Embryonic facial prominence (tissue), 1 donor: ENCODE measurements around the gene GNG12.
"Not testable (repeated sequence)": the region's sequence is repeated elsewhere in the genome, so short reads cannot be mapped to it uniquely, and the experiment has no call there.

ENCODE experiments used
- DNase-seq: peaks from one replicate; pipeline ENCODE4 v3.0.0-alpha.2; 2016; ENCODE audit errors: extremely low spot score

The GNG12 gene

DNA sequence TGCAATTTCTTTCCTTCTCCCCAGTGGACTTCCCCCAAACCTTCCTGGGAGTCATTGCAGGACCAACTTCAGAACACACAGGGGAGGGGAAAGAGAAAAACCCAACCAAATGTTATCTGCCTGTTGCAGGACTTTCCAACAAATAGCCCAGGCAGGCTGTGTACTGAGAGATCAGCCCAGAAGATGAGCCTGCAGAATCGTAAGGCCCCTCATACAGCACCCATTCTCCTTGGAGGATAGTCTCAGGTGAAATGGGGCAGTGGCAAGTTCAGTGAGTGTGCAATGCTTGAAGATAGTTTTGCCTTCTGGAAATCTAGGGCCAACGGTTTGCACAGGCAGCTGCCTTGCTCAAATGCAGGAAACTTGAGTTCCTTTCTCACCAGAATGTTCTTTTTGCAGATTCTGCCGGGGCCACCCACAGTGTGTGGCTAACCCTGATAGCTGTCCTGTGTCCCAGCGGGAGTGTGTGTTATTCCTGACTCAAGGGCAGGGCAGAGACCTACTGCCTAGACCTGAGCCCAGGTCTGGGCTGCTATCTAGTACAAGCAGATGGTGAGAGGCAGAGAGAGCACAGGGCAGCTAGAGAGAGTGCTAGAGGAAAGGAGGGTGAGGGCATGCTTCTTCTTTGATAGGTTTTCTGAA is 99.5 kb downstream of the GNG12 start:
- DNase-seq, result no peak

DNA sequence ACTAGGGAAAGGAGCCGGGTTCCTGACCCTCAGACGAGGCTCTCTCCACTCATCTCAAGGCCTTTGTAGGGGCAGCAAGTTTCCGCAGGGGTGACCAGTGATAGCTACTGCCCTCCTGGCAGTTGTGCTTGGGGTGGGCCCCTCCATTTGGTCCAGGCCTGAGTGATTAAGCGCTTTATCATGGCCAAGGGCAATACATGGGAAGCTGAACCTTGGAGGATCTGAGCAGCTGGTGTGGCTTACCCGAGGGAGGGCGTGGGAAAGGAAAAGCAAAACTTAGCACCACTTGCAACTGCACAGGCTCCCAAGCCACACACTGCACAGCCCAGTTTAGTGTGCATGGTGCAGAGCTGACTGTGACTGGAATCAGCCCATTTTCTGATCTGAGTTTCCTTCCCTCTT is 100.5 kb downstream of the GNG12 start:
- DNase-seq, result no peak

DNA sequence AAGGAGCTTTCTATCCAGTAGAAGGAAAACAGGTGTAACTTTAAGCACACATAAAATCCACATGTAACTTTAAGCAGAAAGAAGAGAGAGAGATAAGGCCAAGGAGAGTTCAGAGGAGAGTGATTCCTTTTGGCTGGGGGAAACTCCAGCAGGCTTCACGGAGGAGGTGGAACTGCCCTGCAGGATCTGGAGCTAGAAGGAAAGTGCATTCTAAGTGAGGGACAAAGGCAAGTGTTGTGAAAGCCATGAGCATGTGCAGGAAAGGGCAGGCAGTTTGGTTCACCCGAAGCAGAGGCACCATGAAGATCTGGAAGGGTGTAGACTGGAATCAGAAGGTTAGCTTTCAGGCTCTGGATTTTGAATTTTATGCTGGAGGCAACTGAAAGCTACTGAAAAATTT is 101.9 kb downstream of the GNG12 start:
- no peak for DNase-seq

DNA sequence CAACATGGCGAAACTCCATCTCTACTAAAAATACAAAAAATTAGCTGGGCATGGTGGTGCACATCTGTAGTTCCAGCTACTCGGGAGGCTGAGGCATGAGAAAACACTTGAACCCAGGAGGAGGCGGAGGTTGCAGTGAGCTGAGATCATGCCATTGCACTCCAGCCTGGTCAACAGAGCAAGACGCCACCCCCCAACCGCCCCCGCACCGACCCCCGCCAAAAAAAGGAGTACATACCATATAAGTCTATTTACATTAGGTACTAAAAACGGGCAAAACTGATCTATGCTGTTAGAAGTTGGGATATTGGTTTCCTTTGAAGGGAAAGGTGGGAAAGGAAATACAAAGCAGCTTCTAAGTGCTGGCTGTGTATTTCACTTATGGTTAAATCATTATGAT is 103.0 kb downstream of the GNG12 start:
- DNase-seq, result not testable (repeated sequence)

DNA sequence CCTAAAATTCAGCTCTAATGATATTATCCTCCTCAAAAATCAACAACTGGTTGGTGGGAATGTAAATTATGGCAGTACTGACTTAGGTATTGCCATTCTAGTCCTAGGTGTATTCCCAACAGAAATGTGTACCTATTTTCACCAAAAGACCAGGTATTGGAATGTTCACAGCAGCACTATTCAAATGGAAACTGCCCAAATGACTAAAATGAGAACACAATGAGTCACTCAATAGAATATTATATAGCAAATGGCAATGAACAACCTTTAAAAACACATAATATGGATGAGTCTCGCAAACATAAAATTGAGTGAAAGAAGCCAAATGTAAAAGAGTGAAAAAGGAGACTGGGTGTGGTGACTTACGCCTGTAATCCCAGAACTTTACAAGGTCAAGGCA is 103.4 kb downstream of the GNG12 start:
- no peak for DNase-seq

DNA sequence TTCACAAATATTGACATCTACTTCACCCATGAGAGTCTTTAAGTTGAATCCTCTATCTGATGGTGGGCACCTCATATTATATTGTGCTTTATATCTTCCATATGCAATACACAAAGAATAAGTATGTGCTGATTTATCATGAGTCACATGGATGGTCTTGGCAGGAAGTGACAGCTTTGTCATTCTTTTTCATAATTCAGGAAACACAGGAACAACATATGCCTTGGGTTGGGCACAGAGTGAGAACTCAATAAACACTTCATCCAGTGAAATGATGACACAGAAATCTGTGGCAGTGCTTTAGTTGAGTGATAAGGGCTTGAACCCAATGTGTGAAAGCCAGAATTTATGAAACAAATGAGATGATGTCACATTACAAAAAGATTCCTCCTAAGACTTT is 107.0 kb downstream of the GNG12 start:
- DNase-seq, result no peak

DNA sequence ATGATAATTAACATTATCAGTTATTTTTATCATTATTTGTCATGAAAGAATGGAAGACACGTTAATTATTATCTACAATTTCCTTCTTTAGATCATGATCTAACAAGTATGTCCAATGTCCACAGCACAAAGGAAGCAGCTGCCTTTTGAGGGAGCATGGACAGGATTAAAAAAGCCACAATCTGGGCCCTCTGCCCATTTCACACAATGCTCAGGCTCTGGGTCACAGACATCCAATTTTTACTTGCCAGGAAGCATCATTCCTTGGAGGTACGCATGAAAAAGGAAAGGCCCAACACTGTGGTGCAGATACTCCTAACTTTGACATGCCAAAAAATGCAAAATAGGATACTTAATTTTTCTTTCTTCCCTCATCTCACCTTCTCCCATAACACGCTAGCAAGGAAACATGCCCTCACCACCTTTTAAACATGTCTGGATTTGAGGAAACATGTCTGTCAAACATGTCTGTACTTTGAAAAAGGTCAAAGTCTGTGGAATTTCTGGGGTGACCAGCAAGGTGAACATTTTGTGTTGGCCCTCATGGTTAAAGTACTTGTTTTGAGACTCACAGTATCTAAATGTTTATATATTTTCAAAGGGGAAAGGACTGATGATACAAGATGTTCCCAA is 108.2 kb downstream of the GNG12 start:
- DNase-seq, result no peak

DNA sequence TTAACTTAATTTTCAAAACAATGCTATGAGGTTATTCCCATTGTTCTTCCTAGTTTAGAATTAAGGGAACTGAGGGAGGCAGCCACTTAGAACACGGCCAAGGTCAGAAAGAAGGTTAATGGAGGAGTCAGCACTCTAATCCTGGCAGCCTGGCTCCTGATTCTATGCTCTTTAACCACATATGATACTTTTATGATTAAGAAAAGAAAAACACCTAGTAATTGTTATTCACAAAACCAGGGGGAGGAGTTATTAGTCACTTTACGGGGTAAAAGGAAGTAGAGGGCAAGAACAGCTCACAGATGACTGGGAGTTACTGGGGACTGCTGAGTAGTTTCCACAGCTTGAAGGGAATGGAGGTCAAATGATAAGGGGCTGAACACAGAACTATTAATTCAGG is 109.6 kb downstream of the GNG12 start:
- DNase-seq, result no peak

DNA sequence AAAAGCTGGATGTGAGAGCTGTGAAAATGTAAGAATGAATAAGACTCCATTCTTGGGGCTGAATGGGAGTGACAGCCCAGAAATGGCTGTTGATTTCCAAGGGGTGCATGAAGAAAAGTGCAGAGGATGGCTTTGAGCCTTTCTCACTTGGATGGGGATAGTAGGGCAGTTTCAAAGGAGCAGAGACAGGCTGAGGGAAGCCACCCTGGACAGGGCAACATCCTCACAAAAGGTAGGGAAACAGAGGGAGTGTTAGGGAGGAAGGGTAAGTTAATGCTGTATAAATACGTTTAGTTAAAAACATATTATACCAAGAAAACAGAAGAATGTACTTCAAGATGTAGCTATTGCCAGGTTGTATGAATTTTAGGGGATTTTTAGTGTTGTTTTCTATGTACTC is 110.1 kb downstream of the GNG12 start:
- no peak for DNase-seq

DNA sequence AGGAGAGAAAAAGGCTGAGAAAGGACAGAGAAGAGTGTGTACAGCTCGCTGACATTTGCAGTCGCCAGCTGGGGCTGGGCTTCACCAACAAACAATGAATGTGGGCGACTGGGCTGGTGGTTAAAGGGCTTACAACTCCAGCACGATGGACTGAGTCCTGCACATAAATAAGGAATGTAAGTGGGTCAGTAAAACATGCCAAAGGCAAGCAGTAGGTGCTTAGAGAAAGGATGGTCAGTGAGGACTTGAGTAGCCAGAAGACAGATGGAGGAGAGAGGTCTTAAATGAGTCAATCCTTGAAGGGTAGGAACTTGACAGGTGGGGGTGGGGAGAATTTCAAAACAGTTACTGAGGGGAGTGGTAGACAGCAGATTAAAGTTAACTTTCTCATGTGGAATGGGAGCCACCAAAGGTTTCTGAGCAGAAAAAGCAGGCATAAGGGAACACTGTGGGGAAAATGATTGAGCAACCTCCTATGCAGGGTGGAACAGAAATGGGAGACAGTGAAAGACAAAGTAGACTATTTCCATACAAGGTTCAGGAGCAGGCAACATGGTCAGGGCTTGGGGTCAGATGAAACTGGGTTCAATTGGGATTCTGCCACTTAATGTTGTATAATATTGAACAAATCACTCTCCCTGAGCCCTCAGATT is 110.8 kb downstream of the GNG12 start:
- DNase-seq, result no peak

DNA sequence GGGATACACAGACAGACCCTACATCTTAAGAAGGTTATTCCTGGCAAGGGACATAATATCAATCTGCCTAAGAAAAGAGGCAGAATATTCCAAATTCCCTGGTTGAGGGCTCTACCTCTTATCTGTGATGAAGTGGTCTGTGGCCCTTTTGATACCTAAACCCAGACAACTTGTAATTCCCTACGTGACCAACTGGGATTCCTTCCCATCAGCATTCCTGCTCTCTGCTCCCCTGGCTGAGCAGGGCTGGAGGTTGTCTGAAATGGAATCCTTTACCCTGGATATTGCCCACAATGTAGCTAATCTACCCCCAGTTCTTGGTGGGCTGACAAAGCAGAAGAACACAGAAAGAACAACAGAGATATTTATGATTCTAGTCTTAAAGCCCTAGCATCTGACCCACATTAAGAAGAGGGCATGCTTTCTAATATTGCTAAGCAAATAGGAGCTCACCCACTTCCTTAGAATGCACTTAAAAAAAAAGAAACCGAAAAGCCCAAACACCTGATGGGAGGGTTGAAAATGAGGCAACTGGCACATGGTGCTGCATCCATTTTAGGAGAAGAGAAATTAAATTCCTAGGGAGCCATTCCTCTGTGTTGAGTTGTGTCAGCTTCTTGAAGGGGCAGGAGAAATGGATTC is 111.5 kb downstream of the GNG12 start:
- no peak for DNase-seq

DNA sequence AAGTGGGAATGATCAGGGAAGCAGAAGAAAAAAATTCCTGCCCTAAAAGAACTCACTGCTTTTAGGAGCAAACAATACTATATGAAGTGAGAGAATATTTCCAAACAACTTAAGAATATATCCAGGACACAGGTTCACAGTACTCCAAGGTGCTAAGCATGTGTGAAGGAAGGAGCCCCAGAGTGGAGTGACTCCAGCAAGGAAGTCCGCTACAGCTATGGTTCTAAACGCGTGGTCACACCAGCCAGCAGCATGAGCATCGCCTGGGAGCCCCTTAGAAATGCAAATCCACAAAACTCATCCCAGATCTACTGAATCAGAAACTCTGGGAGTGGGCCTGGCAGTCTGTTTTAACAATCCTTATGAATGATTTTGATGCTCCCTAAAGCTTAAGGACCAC is 112.2 kb downstream of the GNG12 start:
- no peak for DNase-seq

DNA sequence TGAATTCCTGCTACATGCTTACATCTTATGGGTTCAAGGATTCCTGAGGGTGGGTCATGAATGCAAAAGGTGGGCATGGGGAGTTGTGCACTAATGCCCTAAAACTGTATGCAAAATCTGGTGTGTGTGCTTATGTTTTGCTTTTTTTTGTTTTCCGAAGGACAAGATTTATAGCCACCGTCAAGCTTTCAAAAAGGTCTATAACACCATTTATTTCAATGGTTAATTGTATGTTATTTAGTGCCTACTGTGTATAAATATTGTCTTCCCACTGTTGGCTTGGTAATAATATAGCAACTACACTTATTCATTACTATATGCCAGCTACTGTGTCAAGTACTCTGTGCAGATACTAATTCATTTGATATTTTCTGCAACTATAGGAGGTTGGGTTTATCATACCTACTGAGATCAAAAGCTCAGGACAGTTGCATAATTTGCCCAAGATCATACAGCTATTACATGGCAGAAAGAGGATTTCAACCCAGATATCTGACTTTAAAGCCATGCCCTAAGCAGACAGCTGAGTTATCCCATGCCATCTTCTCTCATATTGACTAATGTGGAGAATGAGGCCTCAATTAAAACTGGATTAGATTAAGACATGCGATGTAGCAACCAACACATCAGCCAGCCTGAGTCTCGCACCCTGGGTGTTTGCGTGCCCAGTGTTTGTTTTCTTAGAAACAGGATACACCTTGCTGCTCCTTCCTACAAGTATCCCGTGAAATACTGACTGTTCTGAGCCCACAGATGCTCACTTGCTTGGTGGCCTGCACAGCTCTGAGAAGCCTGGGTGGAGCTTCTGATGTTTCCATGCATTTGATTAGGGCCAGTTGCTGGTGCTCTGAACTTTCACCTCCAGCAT is 113.7 kb downstream of the GNG12 start:
- DNase-seq, result no peak

DNA sequence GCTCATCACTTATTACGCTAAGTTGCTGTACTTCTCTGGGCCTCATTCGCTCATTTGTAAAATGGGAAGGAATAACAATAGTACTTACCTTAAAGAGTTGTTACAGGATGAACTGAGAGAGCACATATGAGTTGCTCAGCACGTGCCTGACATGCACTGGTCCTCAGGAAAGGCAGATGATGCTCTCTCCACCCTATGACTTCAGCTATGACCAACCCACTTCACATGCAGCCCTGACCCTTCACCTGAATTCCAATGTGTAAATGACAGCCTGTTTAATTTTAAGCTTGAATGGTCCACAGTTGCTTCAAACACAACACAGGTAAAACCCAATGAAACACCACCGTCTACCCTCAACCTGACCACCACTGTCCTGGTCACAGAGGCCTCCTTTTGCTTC is 115.4 kb downstream of the GNG12 start:
- no peak for DNase-seq

DNA sequence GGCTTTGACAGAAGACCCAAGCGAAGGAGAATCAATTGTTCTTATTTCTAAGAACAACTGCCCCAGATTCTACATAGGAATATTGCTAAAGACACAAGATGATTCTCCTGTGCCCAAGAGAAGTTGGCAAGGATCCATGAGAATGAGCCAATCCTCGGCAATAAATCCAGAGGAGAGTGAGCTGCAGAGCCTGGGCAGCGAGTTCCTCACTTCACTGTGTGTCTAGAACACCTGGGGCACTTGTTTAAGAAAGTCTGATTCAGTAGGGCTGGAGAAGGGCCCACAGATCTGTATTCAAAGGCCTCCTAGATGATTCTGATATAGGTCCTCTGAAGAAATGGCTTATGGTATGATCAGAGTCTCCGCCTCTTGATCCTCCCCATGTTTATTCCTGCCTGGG is 116.5 kb downstream of the GNG12 start:
- DNase-seq, result no peak

DNA sequence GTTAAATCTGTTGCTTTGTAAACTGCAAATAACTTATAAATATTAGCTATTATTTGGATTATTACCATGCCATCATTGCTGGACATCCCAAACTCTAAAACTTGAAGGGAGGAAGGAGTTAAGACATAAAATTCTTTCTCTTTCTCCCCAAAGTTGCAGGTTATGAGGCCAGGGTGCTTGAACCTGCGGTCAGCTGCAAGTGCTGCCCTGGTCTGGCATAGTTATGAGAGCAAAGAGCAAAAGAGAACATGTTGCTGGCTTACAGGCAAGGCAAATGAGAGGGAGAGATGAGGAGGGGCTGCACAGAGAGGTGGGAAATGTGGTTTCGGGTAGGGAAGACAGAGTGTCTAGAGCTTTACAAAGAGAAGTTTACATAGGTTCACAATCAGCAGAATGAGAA is 117.4 kb downstream of the GNG12 start:
- DNase-seq, result no peak

DNA sequence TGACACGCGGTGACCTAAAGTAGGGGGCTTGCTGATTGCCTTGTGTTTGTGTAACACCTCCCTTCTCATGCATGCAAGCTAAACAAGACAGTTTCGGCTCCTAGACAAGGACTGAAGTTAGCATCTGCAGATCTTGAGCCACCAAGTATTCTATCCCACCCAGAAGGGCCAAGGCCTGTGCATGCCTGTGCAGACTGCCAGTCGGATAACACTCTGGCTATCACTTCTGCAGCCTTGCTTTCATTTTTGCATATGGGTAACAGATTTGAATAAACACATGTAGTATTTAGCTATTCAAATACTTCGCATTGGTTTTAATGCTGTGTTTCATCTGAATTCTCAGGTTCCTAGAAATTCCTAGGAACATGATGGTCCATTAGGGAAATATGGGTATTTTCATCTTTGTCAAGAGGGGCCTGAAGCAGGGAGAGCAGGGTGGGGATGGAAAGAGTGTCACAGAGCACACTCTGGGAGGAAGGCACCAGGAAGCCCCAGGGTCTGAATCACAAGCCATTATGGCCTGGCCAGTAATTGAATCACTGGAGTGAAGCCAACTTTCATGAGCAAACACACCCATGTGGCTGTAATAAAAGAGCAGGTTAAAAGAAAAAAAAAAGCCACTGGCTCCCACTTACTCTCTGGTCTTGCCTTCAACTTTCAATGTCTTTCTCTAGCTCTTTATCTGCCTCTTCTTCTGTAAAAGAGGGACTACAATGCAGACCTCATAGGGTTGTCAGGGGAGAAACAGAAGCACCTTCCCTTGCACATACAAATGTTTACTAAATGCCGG is 120.0 kb downstream of the GNG12 start:
- no peak for DNase-seq

DNA sequence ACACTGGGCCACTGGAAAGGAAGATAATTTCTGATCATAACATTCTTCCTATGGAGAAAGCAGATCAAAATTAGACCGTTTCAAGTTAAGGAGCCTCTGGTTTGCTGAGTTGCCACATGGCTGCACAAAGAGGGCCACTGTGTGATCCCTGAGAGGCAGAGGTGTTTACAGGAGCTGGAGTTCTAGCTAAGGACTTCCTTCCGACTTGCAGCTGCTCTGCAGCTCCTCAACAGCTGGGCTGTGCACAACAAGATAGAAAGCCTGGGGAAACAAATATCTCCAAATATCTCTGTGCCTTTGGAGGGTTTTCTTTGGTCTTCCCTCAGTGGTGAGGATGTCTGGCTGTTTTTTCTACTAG is 121.4 kb downstream of the GNG12 start:
- DNase-seq, result no peak

DNA sequence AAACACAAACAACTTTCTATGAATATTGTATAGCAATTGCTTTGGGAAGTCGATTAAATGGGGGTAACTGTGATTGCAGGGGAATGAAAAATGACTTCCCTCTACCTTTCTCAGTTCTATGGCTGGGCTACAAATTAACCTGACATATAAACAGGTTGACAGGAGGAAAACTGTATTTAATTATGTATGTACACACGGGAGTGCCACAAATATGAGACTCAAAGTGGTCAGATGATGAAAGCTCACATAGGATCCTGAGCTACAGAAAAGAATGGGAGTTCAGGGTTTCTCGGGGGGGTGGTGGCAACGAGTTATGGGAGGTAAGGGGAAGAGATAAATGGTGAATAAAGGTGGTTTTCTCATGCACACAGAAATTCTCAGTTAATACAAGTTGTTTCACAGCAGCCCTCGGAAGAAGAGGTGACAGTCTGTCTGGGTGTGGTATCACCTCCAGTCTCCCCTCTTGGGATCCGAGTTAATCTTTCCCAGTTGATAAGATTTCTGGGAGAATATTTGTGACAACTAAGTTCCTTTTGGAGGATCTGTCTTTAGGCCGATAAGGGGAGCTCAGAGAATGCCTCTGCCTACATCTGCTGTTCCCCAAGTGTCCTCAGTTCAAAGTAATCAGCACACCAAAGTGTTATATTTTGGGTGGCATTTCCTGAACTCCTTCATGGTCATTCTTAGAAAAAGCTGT is 122.0 kb downstream of the GNG12 start:
- DNase-seq, result no peak

DNA sequence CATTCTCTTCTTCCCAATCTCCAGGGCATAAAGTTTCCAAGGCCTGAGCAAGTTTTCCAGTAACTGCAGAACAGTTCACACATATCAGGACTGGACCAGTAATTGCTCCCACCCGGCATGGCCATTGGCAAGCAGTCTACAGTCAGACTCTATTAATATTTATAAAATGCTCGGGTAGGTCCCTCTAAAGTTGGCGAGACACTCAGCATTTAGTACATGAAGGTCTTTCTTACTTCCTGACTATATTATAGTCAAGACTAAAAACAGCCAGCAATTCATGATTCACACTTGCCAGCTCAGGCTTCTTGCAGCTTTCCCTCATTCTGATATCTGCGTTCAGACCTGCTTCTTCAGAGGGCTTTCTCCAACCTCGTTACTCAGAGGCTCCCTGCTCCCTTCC is 122.8 kb downstream of the GNG12 start:
- DNase-seq, result no peak

DNA sequence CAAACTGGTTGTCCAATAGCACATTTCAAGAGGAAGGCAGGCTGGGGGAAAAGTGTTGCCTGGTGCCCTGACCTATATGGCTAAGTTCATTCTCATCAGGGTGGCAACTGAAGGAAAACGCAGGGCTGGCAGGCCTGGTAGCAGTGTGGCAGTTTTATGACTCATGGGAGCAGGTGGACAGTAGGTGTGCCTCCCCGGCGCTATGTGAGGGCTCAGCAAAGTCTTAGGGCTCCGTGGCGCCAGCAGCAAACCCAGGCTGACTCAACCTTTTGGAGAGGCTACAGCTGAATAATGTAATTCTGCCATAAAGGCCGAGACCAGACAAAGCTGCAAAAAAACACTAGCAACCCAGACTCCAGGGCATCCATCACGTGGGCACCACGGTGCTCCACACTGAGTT is 124.7 kb downstream of the GNG12 start:
- DNase-seq, result no peak
